Mucosa of descending colon (tissue), 3 donors: ENCODE measurements around the gene FOXP2. TPM values are rescaled to one million over a fixed set of nuclear protein-coding genes. Genes with fewer than 3 reads are reported as not detected.
"Not testable (repeated sequence)": the region's sequence is repeated elsewhere in the genome, so short reads cannot be mapped to it uniquely, and the experiment has no call there.

Source experiments
- ATAC-seq: fragments of 200-7000 bp; cut with Tn5 transposase; one replicate; pipeline ENCODE4 v1.9.1; 2020; ENCODE audit warnings: mild to moderate bottlenecking, moderate library complexity
- DNase-seq, 3 donors: peaks; one replicate each; pipeline ENCODE4 v3.0.0-alpha.2; 2020
- H3K36me3 ChIP-seq: fragments of 200-600 bp; one replicate; pipeline ENCODE4 v1.8.0; 2021; ENCODE audit warnings: low read depth, mild to moderate bottlenecking
- H3K4me1 ChIP-seq: fragments of 200-600 bp; one replicate; pipeline ENCODE4 v1.8.0; 2021; ENCODE audit warnings: low read depth, mild to moderate bottlenecking
- H3K4me3 ChIP-seq: fragments of 200-600 bp; one replicate; pipeline ENCODE4 v1.8.0; 2021; ENCODE audit warnings: mild to moderate bottlenecking
- H3K9me3 ChIP-seq: fragments of 200-600 bp; one replicate; pipeline ENCODE4 v1.8.0; 2021; ENCODE audit warnings: mild to moderate bottlenecking
- CTCF ChIP-seq: fragments of 200-600 bp; IDR thresholded peaks from one replicate; pipeline ENCODE4 v1.8.0; 2022; ENCODE audit warnings: antibody characterized with exemption, mild to moderate bottlenecking
- intact Hi-C, 2 donors: fragments of 100-400 bp; cut with DNase I in 1 of 2; cut with micrococcal nuclease in 1 of 2; formaldehyde crosslinking; loops; one replicate each; pipeline versions ENCODE4 v1.11.0 to v1.11.1; 2022; cut with DNase I, micrococcal nuclease
- total RNA-seq, 3 donors: library from RNA; stranded (reverse); fragmentation: NEBNext Ultra II Directional in 2 of 3; extraction: Animal tissue kit (Norgen Biotek cat#: 25700) in 2 of 3; gene quantifications; one replicate each; pipeline versions ENCODE4 v1.2.1 to v1.2.4, GENCODE V29; 2021 to 2023
- donor health status: DM: no; HTN: no; CAD: no; lungs with moderate emphysema.
- donor health status: DM: no; HTN: no; CAD: no.
- donor health status: DM: no; HTN: yes; CAD: no.

Gene FOXP2
- total RNA-seq, 3 donors from 2014 or later, result 14.9 to 88.0 (median 17.2) TPM

DNA sequence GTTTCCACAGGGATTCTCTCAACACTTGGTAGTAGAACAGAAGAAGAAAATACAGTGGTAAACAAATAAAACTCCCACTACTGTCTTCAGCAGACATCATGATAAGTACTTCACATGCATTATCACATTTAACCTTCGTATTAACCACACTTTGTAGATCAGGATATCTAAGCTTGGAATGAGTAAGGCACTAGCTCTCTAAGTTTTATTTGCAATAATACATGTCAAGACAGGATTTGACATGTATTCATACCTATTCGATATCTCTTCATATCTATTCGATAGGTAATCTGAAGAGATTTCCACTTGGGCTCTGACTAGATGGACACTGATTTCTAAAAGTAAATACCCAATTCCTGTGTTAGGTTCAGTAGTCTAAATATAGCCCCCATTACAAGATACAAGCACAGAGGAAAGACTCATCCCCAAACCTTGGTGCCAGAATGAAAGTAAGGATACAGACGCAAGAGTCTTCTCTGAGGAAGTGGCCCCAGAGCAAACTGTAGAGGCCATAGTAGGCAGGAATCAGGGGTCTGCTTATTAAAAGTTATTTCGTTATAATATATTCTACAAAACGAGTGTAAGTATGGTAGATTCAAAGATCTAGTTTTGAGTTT, 58.4 kb downstream of the FOXP2 start:
- Histone ChIP-seq H3K36me3 (no peaks in the 10 kb centered on the region), H3K4me1 (no peaks in the 10 kb centered on the region), H3K9me3 (no peaks in the 10 kb centered on the region), H3K4me3 (no peak overlapping the region)
- ATAC-seq (no peak), DNase-seq (no peak)
- intact Hi-C loops, result no loop called here
- TF ChIP-seq CTCF, result no peak

GRCh38 chr7:114478384-114478783, 63.8 kb downstream of the FOXP2 start:
- no peak for TF ChIP-seq CTCF
- intact Hi-C loops, result no loop called here
- Histone ChIP-seq H3K4me1 (no peaks in the 10 kb centered on the region), H3K4me3 (no peak overlapping the region), H3K9me3 (no peaks in the 10 kb centered on the region), H3K36me3 (no peaks in the 10 kb centered on the region)
- DNase-seq, result no peak
- no peak for ATAC-seq

- TF ChIP-seq CTCF, result no peak
- no peak for DNase-seq
- intact Hi-C loops, result no loop called here
- Histone ChIP-seq H3K4me1 (no peaks in the 10 kb centered on the region), H3K9me3 (peaks cover 5% of the 10 kb centered on the region), H3K4me3 (no peak overlapping the region), H3K36me3 (no peaks in the 10 kb centered on the region)
- no peak for ATAC-seq
Measured at GRCh38 chr7:114481999-114482398, 67.4 kb downstream of the FOXP2 start.

- intact Hi-C loops, result no loop called here
- ATAC-seq, result no peak
Measured at GRCh38 chr7:114484226-114484625, 69.6 kb downstream of the FOXP2 start.

GRCh38 chr7:114487174-114487573, 72.6 kb downstream of the FOXP2 start:
- intact Hi-C loops, result no loop called here
- TF ChIP-seq CTCF, result no peak
- ATAC-seq (no peak), DNase-seq (no peak)
- Histone ChIP-seq H3K9me3 (peaks cover 13% of the 10 kb centered on the region), H3K4me1 (no peaks in the 10 kb centered on the region), H3K36me3 (no peaks in the 10 kb centered on the region), H3K4me3 (no peak overlapping the region)

More at GRCh38 chr7:114484226-114484625, 69.6 kb downstream of the FOXP2 start:
- Histone ChIP-seq H3K36me3 (no peaks in the 10 kb centered on the region), H3K4me3 (no peak overlapping the region), H3K9me3 (peaks cover 13% of the 10 kb centered on the region), H3K4me1 (no peaks in the 10 kb centered on the region)
- DNase-seq, result no peak
- no peak for TF ChIP-seq CTCF

DNA sequence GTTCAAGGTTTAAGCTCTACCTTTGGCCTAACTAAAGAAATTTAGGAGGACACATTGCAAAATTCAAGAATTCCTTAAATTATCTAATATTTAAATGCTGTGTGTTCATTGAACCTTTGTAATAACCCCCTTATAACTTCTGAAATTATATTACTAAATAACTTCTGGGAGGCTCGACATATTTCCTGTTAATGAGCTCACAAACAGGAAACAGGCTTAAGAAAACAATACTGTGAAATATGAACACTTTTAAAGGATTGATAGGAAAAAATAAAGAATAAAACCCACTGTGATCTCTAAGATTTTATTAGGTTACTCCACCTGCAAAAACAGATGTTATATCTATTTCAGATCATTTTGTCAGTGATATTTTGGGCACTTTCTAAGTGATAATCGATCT, 74.1 kb downstream of the FOXP2 start:
- H3K4me3 ChIP-seq, result no peak overlapping the region
- DNase-seq (no peak), ATAC-seq (no peak)
- intact Hi-C loops, result no loop called here
- TF ChIP-seq CTCF, result no peak
- peaks cover 13% of the 10 kb centered on the region for H3K9me3 ChIP-seq
- H3K4me1 ChIP-seq, result no peaks in the 10 kb centered on the region
- H3K36me3 ChIP-seq, result no peaks in the 10 kb centered on the region

DNA sequence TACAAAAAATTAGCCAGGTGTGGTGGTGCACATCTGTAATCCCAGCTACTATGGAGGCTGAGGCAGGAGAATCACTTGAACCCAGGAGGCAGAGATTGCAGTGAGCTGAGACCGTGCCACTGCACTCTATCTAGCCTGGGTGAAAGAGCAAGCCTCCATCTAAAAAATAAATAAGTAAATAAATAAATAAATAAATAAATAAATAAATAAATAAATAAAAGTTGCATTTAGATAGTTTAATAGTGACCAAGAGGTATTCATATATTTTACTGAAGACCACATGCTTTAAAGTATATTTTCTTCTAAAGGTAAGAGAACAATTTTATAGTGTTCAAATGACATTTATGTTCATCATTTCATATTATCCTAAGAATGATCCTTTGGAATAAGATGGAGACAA, 82.9 kb downstream of the FOXP2 start:
- DNase-seq, ATAC-seq: not testable (repeated sequence)

More for the DNA sequence above, 82.9 kb downstream of the FOXP2 start:
- H3K4me3 ChIP-seq, intact Hi-C loops, H3K9me3 ChIP-seq, H3K4me1 ChIP-seq, H3K36me3 ChIP-seq: not testable (repeated sequence)
